Ishikawa (cell line): Measurements from ENCODE around the gene TF.
A peak's percentile ranks its signal among the peaks of the same experiment; 100 is the strongest.

Source experiments
- CEBPB ChIP-seq: IDR thresholded peaks from 2 replicates; pipeline ENCODE4 v1.6.1; 2012
- CREB1 ChIP-seq: IDR thresholded peaks from 2 replicates; pipeline ENCODE4 v1.6.1; 2012; ENCODE audit warnings: low read depth
- EGR1 ChIP-seq: IDR thresholded peaks from 2 replicates; pipeline ENCODE4 v1.6.1; 2012
- EP300 ChIP-seq: IDR thresholded peaks from 2 replicates; pipeline ENCODE4 v1.6.1; 2012; ENCODE audit warnings: borderline replicate concordance
- FOXM1 ChIP-seq: IDR thresholded peaks from 2 replicates; pipeline ENCODE4 v1.6.1; 2012; ENCODE audit warnings: low read depth, borderline replicate concordance
- MAX ChIP-seq: IDR thresholded peaks from 2 replicates; pipeline ENCODE4 v1.6.1; 2012
- NFIC ChIP-seq: IDR thresholded peaks from 2 replicates; pipeline ENCODE4 v1.6.1; 2012
- RAD21 ChIP-seq: IDR thresholded peaks from 2 replicates; pipeline ENCODE4 v1.6.1; 2012; ENCODE audit warnings: low read depth
- REST ChIP-seq: IDR thresholded peaks from 2 replicates; pipeline ENCODE4 v1.6.1; 2012; ENCODE audit warnings: low read depth, mild to moderate bottlenecking
- TAF1 ChIP-seq: IDR thresholded peaks from 2 replicates; pipeline ENCODE4 v1.6.1; 2012; ENCODE audit warnings: low read depth, mild to moderate bottlenecking
- TCF12 ChIP-seq: IDR thresholded peaks from 2 replicates; pipeline ENCODE4 v1.6.1; 2012; ENCODE audit warnings: low read depth
- TEAD4 ChIP-seq: IDR thresholded peaks from 2 replicates; pipeline ENCODE4 v1.6.1; 2012
- USF1 ChIP-seq: IDR thresholded peaks from 2 replicates; pipeline ENCODE4 v1.6.1; 2012
- YY1 ChIP-seq: IDR thresholded peaks from 2 replicates; pipeline ENCODE4 v1.6.1; 2012; ENCODE audit warnings: low read depth
- ZBTB7A ChIP-seq: IDR thresholded peaks from 2 replicates; pipeline ENCODE4 v1.6.1; 2012; ENCODE audit warnings: low read depth

Gene TF

GRCh38 chr3:133820129-133820528, 73.9 kb downstream of the TF start:
- TF ChIP-seq NFIC (no peak), EGR1 (no peak), TEAD4 (no peak), USF1 (no peak), EP300 (no peak), FOXM1 (no peak), RAD21 (no peak), YY1 (no peak), CEBPB (no peak), TAF1 (no peak), REST (no peak), CREB1 (no peak), ZBTB7A (no peak)

GRCh38 chr3:133820889-133821675, 74.9 kb downstream of the TF start:
- no peak for TF ChIP-seq CREB1
- TF ChIP-seq EP300 = no peak
- no peak for TF ChIP-seq EGR1
- TF ChIP-seq ZBTB7A = no peak
- no peak for TF ChIP-seq CEBPB
- TF ChIP-seq RAD21 = no peak

- TF ChIP-seq USF1 = peak; percentile 70
- no peak for TF ChIP-seq EGR1
- TF ChIP-seq TEAD4 = 0 out of 2 replicates have a peak, but pooled peaks have one; percentile 27
- TF ChIP-seq RAD21 = peak; percentile 83
- TF ChIP-seq ZBTB7A = no peak
- TF ChIP-seq MAX = peak; percentile 63
- TF ChIP-seq NFIC = peak; percentile 91
- TF ChIP-seq EP300 = 0 out of 2 replicates have a peak, but pooled peaks have one; percentile 18
These were observed 75.8 kb downstream of the TF start for GRCh38 chr3:133821767-133822638.

GRCh38 chr3:133824961-133825485, 78.8 kb downstream of the TF start:
- TF ChIP-seq REST (no peak), EP300 (no peak), TAF1 (no peak), CEBPB (no peak), RAD21 (no peak), USF1 (no peak), TEAD4 (no peak), MAX (no peak), EGR1 (no peak), TCF12 (no peak), FOXM1 (no peak), YY1 (no peak), CREB1 (no peak), ZBTB7A (no peak), NFIC (no peak)
